ENCODE results near the gene CD27.

Gene CD27

GRCh38 chr12:6450869-6451347 lies 6.2 kb downstream of the CD27 start:
- Histone ChIP-seq H3K4me3 (ENCODE audit: low read depth in 1 of 5, low read length in 5 of 5) (peak overlapping the region; percentile 77 to 98 (median 96)), H3K27me3 (ENCODE audit: control insufficient read depth in 5 of 5, insufficient read depth in 4 of 5, low read length in 5 of 5) (no peaks in the 10 kb centered on the region), H3K4me1 (ENCODE audit: control insufficient read depth in 5 of 5, insufficient read depth in 5 of 5, low read length in 5 of 5) (peaks cover 6 to 38% (median 31%) of the 10 kb centered on the region in 5 donors), H3K9me3 (ENCODE audit: control insufficient read depth in 5 of 5, low read length in 5 of 5) (no peaks in the 10 kb centered on the region), H3K36me3 (ENCODE audit: control insufficient read depth in 5 of 5, insufficient read depth in 5 of 5, low read length in 5 of 5) (peaks cover 8 to 39% (median 27%) of the 10 kb centered on the region in 5 donors), H3K27ac (ENCODE audit: low read depth, low read length) (peak overlapping the region; percentile 97), H3K9ac (ENCODE audit: low read length in 5 of 5) (peak overlapping the region in 4 of 5 donors; percentile 15 to 98 (median 88))

- peaks cover 6 to 38% (median 31%) of the 10 kb centered on the region in 5 donors for H3K4me1 ChIP-seq (ENCODE audit: control insufficient read depth in 5 of 5, insufficient read depth in 5 of 5, low read length in 5 of 5)
- H3K36me3 ChIP-seq (ENCODE audit: control insufficient read depth in 5 of 5, insufficient read depth in 5 of 5, low read length in 5 of 5), result peaks cover 8 to 33% (median 20%) of the 10 kb centered on the region in 5 donors
- no peaks in the 10 kb centered on the region for H3K9me3 ChIP-seq (ENCODE audit: control insufficient read depth in 5 of 5, low read length in 5 of 5)
Measured at GRCh38 chr12:6451348-6452244, 6.8 kb downstream of the CD27 start, which contains the start of gene TAPBPL. TSS of gene TAPBPL (plus strand) at chr12:6452042. CDS start at chr12:6452249, 207 bp downstream.

GRCh38 chr12:6452245-6452943 lies 7.6 kb downstream of the CD27 start:
- peak overlapping the region; percentile 71 to 98 (median 92) for H3K9ac ChIP-seq (ENCODE audit: low read length in 5 of 5)

More at GRCh38 chr12:6451348-6452244, 6.8 kb downstream of the CD27 start, which contains the start of gene TAPBPL:
- H3K27me3 ChIP-seq (ENCODE audit: control insufficient read depth in 5 of 5, insufficient read depth in 4 of 5, low read length in 5 of 5), result no peaks in the 10 kb centered on the region
- H3K4me3 ChIP-seq (ENCODE audit: low read depth in 1 of 5, low read length in 5 of 5), result peak within 1 kb of the TSS; percentile 77 to 98 (median 96)
- H3K9ac ChIP-seq (ENCODE audit: low read length in 5 of 5), result peak within 1 kb of the TSS; percentile 71 to 98 (median 92)
- H3K27ac ChIP-seq (ENCODE audit: low read depth, low read length), result peak within 1 kb of the TSS; percentile 97

GRCh38 chr12:6452944-6453630 lies 8.3 kb downstream of the CD27 start:
- Histone ChIP-seq H3K9ac (ENCODE audit: low read length in 5 of 5) (peak overlapping the region in 3 of 5 donors; percentile 83 to 98 (median 96)), H3K9me3 (ENCODE audit: control insufficient read depth in 5 of 5, low read length in 5 of 5) (no peaks in the 10 kb centered on the region), H3K4me1 (ENCODE audit: control insufficient read depth in 5 of 5, insufficient read depth in 5 of 5, low read length in 5 of 5) (peaks cover 6 to 38% (median 31%) of the 10 kb centered on the region in 5 donors), H3K27me3 (ENCODE audit: control insufficient read depth in 5 of 5, insufficient read depth in 4 of 5, low read length in 5 of 5) (no peaks in the 10 kb centered on the region), H3K36me3 (ENCODE audit: control insufficient read depth in 5 of 5, insufficient read depth in 5 of 5, low read length in 5 of 5) (peaks cover 8 to 35% (median 28%) of the 10 kb centered on the region in 5 donors), H3K4me3 (ENCODE audit: low read depth in 1 of 5, low read length in 5 of 5) (peak overlapping the region; percentile 77 to 98 (median 96)), H3K27ac (ENCODE audit: low read depth, low read length) (peak overlapping the region; percentile 97)

More at GRCh38 chr12:6452245-6452943, 7.6 kb downstream of the CD27 start:
- H3K27me3 ChIP-seq (ENCODE audit: control insufficient read depth in 5 of 5, insufficient read depth in 4 of 5, low read length in 5 of 5), result no peaks in the 10 kb centered on the region
- H3K27ac ChIP-seq (ENCODE audit: low read depth, low read length), result peak overlapping the region; percentile 97
- peak overlapping the region; percentile 77 to 98 (median 96) for H3K4me3 ChIP-seq (ENCODE audit: low read depth in 1 of 5, low read length in 5 of 5)
- no peaks in the 10 kb centered on the region for H3K9me3 ChIP-seq (ENCODE audit: control insufficient read depth in 5 of 5, low read length in 5 of 5)
- H3K36me3 ChIP-seq (ENCODE audit: control insufficient read depth in 5 of 5, insufficient read depth in 5 of 5, low read length in 5 of 5), result peaks cover 8 to 32% (median 23%) of the 10 kb centered on the region in 5 donors
- H3K4me1 ChIP-seq (ENCODE audit: control insufficient read depth in 5 of 5, insufficient read depth in 5 of 5, low read length in 5 of 5), result peaks cover 6 to 38% (median 31%) of the 10 kb centered on the region in 5 donors

- Histone ChIP-seq H3K4me3 (ENCODE audit: low read depth in 1 of 5, low read length in 5 of 5) (no peak overlapping the region), H3K27me3 (ENCODE audit: control insufficient read depth in 5 of 5, insufficient read depth in 4 of 5, low read length in 5 of 5) (no peaks in the 10 kb centered on the region), H3K4me1 (ENCODE audit: control insufficient read depth in 5 of 5, insufficient read depth in 5 of 5, low read length in 5 of 5) (peaks cover 5 to 33% (median 15%) of the 10 kb centered on the region in 5 donors), H3K36me3 (ENCODE audit: control insufficient read depth in 5 of 5, insufficient read depth in 5 of 5, low read length in 5 of 5) (peaks cover 12 to 76% (median 66%) of the 10 kb centered on the region in 5 donors), H3K9ac (ENCODE audit: low read length in 5 of 5) (no peak overlapping the region), H3K9me3 (ENCODE audit: control insufficient read depth in 5 of 5, low read length in 5 of 5) (no peaks in the 10 kb centered on the region), H3K27ac (ENCODE audit: low read depth, low read length) (no peak overlapping the region)
Measured at GRCh38 chr12:6457220-6457945, 12.6 kb downstream of the CD27 start.

GRCh38 chr12:6458281-6459003 lies 13.7 kb downstream of the CD27 start:
- Histone ChIP-seq H3K27me3 (ENCODE audit: control insufficient read depth in 5 of 5, insufficient read depth in 4 of 5, low read length in 5 of 5) (no peaks in the 10 kb centered on the region), H3K9me3 (ENCODE audit: control insufficient read depth in 5 of 5, low read length in 5 of 5) (no peaks in the 10 kb centered on the region), H3K36me3 (ENCODE audit: control insufficient read depth in 5 of 5, insufficient read depth in 5 of 5, low read length in 5 of 5) (peaks cover 13 to 86% (median 74%) of the 10 kb centered on the region in 5 donors), H3K4me3 (ENCODE audit: low read depth in 1 of 5, low read length in 5 of 5) (no peak overlapping the region), H3K9ac (ENCODE audit: low read length in 5 of 5) (no peak overlapping the region), H3K27ac (ENCODE audit: low read depth, low read length) (no peak overlapping the region), H3K4me1 (ENCODE audit: control insufficient read depth in 5 of 5, insufficient read depth in 5 of 5, low read length in 5 of 5) (peaks cover 0 to 28% (median 5%) of the 10 kb centered on the region in 5 donors)

GRCh38 chr12:6459004-6459337 lies 14.2 kb downstream of the CD27 start:
- H3K9ac ChIP-seq (ENCODE audit: low read length in 5 of 5), result no peak overlapping the region
- H3K27me3 ChIP-seq (ENCODE audit: control insufficient read depth in 5 of 5, insufficient read depth in 4 of 5, low read length in 5 of 5), result no peaks in the 10 kb centered on the region
- H3K4me3 ChIP-seq (ENCODE audit: low read depth in 1 of 5, low read length in 5 of 5), result no peak overlapping the region
- no peak overlapping the region for H3K27ac ChIP-seq (ENCODE audit: low read depth, low read length)
- H3K36me3 ChIP-seq (ENCODE audit: control insufficient read depth in 5 of 5, insufficient read depth in 5 of 5, low read length in 5 of 5), result peaks cover 15 to 86% (median 77%) of the 10 kb centered on the region in 5 donors
- H3K9me3 ChIP-seq (ENCODE audit: control insufficient read depth in 5 of 5, low read length in 5 of 5), result no peaks in the 10 kb centered on the region
- peaks cover 0 to 27% (median 5%) of the 10 kb centered on the region in 5 donors for H3K4me1 ChIP-seq (ENCODE audit: control insufficient read depth in 5 of 5, insufficient read depth in 5 of 5, low read length in 5 of 5)

- Histone ChIP-seq H3K4me1 (ENCODE audit: control insufficient read depth in 5 of 5, insufficient read depth in 5 of 5, low read length in 5 of 5) (peaks cover 0 to 29% (median 5%) of the 10 kb centered on the region in 5 donors), H3K9ac (ENCODE audit: low read length in 5 of 5) (no peak overlapping the region), H3K4me3 (ENCODE audit: low read depth in 1 of 5, low read length in 5 of 5) (no peak overlapping the region), H3K27me3 (ENCODE audit: control insufficient read depth in 5 of 5, insufficient read depth in 4 of 5, low read length in 5 of 5) (no peaks in the 10 kb centered on the region), H3K27ac (ENCODE audit: low read depth, low read length) (no peak overlapping the region), H3K36me3 (ENCODE audit: control insufficient read depth in 5 of 5, insufficient read depth in 5 of 5, low read length in 5 of 5) (peaks cover 7 to 88% (median 78%) of the 10 kb centered on the region in 5 donors), H3K9me3 (ENCODE audit: control insufficient read depth in 5 of 5, low read length in 5 of 5) (no peaks in the 10 kb centered on the region)
Measured at GRCh38 chr12:6460751-6461371, 16.1 kb downstream of the CD27 start.

Data from subcutaneous abdominal adipose tissue (tissue), 5 donors.